Peyer's patch (tissue), 4 donors: ENCODE results near the gene ELFN2.

Experiments
- POLR2A ChIP-seq, 2 donors: fragments of 450-650 bp; IDR thresholded peaks; one replicate each; pipeline ENCODE4 v1.5.1; 2017; ENCODE audit warnings: antibody characterized with exemption in 2 of 2, mild to moderate bottlenecking in 2 of 2, moderate library complexity in 2 of 2
- TF ChIP-seq, protein P1 (sequence below), 6 experiments: fragments of 450-650 bp in 4 of 6; fragments of 200-600 bp in 2 of 6; sonication (generic) in 1 of 6; IDR thresholded peaks; one replicate each; pipeline ENCODE4 v1.5.1; 2017 to 2019; ENCODE audit warnings: antibody characterized with exemption in 6 of 6, mild to moderate bottlenecking in 3 of 6, moderate library complexity in 1 of 6

DNA sequence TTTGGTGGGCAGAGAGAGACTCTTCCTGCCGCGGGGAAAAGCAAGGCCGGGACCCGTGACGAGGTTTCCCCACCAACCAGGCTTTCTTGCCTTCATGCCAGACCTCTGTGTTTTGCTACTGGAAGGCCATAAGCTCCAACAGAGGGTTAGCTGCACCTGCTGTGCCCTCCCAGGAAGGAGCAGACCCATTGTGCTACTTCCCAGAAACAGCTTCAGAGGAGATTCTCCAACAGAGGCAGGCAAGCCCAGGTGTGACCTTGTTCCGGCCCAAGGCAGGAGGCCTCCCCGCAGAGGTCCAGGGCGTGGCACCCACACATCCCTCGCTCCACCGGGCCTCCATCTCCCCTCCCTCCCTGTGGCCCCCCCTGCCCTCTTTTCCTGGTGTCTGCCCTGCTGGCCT lies 57.8 kb downstream of the ELFN2 start:
- TF ChIP-seq, protein P1, sequence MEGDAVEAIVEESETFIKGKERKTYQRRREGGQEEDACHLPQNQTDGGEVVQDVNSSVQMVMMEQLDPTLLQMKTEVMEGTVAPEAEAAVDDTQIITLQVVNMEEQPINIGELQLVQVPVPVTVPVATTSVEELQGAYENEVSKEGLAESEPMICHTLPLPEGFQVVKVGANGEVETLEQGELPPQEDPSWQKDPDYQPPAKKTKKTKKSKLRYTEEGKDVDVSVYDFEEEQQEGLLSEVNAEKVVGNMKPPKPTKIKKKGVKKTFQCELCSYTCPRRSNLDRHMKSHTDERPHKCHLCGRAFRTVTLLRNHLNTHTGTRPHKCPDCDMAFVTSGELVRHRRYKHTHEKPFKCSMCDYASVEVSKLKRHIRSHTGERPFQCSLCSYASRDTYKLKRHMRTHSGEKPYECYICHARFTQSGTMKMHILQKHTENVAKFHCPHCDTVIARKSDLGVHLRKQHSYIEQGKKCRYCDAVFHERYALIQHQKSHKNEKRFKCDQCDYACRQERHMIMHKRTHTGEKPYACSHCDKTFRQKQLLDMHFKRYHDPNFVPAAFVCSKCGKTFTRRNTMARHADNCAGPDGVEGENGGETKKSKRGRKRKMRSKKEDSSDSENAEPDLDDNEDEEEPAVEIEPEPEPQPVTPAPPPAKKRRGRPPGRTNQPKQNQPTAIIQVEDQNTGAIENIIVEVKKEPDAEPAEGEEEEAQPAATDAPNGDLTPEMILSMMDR (IDR thresholded peaks at IDR 0.05): no peak
- no peak for TF ChIP-seq POLR2A (IDR thresholded peaks at IDR 0.05)
